Measurements from ENCODE around the gene RNU1-3.
"Not testable (repeated sequence)": the region's sequence is repeated elsewhere in the genome, so short reads cannot be mapped to it uniquely, and the experiment has no call there.

- TF ChIP-seq CTCF, POLR2A (IDR thresholded peaks at IDR 0.05): not testable (repeated sequence)
Measured at GRCh38 chr1:16651560-16651959, 15.2 kb downstream of the RNU1-3 start.
